ENCODE data around the gene APOBEC2.

Gene APOBEC2

GRCh38 chr6:41046084-41046483 lies 6.9 kb upstream of the APOBEC2 start:
- no peak overlapping the region for H3K27ac Mint-ChIP-seq
- H3K9me3 Mint-ChIP-seq = no peaks in the 10 kb centered on the region
- no peaks in the 10 kb centered on the region for H3K27me3 Mint-ChIP-seq
- no peaks in the 10 kb centered on the region for H3K4me1 Mint-ChIP-seq
- ATAC-seq = no peak
- H3K4me3 Mint-ChIP-seq = no peak overlapping the region
- H3K36me3 Mint-ChIP-seq = peaks cover 21% of the 10 kb centered on the region

- no peak overlapping the region for H3K27ac Mint-ChIP-seq
- no peak overlapping the region for H3K4me3 Mint-ChIP-seq
- H3K27me3 Mint-ChIP-seq = no peaks in the 10 kb centered on the region
- no peak for ATAC-seq
- H3K4me1 Mint-ChIP-seq = peaks cover 10% of the 10 kb centered on the region
- peaks cover 26% of the 10 kb centered on the region for H3K36me3 Mint-ChIP-seq
- no peaks in the 10 kb centered on the region for H3K9me3 Mint-ChIP-seq
Observed at GRCh38 chr6:41047306-41047705, 5.7 kb upstream of the APOBEC2 start.

- no peaks in the 10 kb centered on the region for H3K9me3 Mint-ChIP-seq
- H3K27ac Mint-ChIP-seq = no peak overlapping the region
- H3K4me1 Mint-ChIP-seq = peaks cover 18% of the 10 kb centered on the region
- no peak for ATAC-seq
- H3K36me3 Mint-ChIP-seq = peaks cover 26% of the 10 kb centered on the region
- H3K4me3 Mint-ChIP-seq = no peak overlapping the region
- no peaks in the 10 kb centered on the region for H3K27me3 Mint-ChIP-seq
Observed at GRCh38 chr6:41047745-41048732, 5.0 kb upstream of the APOBEC2 start.

- ATAC-seq = no peak
- H3K4me1 Mint-ChIP-seq = peaks cover 21% of the 10 kb centered on the region
- peaks cover 20% of the 10 kb centered on the region for H3K36me3 Mint-ChIP-seq
- H3K27ac Mint-ChIP-seq = no peak overlapping the region
- no peaks in the 10 kb centered on the region for H3K27me3 Mint-ChIP-seq
- H3K4me3 Mint-ChIP-seq = no peak overlapping the region
- no peaks in the 10 kb centered on the region for H3K9me3 Mint-ChIP-seq
Observed at GRCh38 chr6:41049521-41049920, 3.5 kb upstream of the APOBEC2 start.

- Mint-ChIP-seq H3K27me3 (no peaks in the 10 kb centered on the region), H3K9me3 (no peaks in the 10 kb centered on the region), H3K36me3 (peaks cover 20% of the 10 kb centered on the region), H3K4me3 (no peak overlapping the region), H3K4me1 (peaks cover 21% of the 10 kb centered on the region), H3K27ac (no peak overlapping the region)
- no peak for ATAC-seq
Observed at GRCh38 chr6:41049955-41050354, 3.0 kb upstream of the APOBEC2 start.

- Mint-ChIP-seq H3K27ac (no peak overlapping the region), H3K4me1 (peaks cover 21% of the 10 kb centered on the region), H3K27me3 (no peaks in the 10 kb centered on the region), H3K4me3 (no peak overlapping the region), H3K36me3 (peaks cover 20% of the 10 kb centered on the region), H3K9me3 (no peaks in the 10 kb centered on the region)
- ATAC-seq = no peak
Observed at GRCh38 chr6:41050536-41050935, 2.5 kb upstream of the APOBEC2 start.

GRCh38 chr6:41051873-41052272 lies 1.1 kb upstream of the APOBEC2 start:
- Mint-ChIP-seq H3K4me3 (no peak overlapping the region), H3K27ac (peak overlapping the region; percentile 33), H3K36me3 (peaks cover 22% of the 10 kb centered on the region), H3K27me3 (no peaks in the 10 kb centered on the region), H3K4me1 (peaks cover 21% of the 10 kb centered on the region), H3K9me3 (no peaks in the 10 kb centered on the region)
- ATAC-seq = peak; percentile 67

- Mint-ChIP-seq H3K36me3 (peaks cover 22% of the 10 kb centered on the region), H3K4me1 (peaks cover 21% of the 10 kb centered on the region), H3K9me3 (no peaks in the 10 kb centered on the region), H3K27me3 (no peaks in the 10 kb centered on the region), H3K27ac (no peak overlapping the region), H3K4me3 (no peak overlapping the region)
- ATAC-seq = no peak
Observed at GRCh38 chr6:41054511-41054910, 1.5 kb downstream of the APOBEC2 start.

GRCh38 chr6:41055149-41055548 lies 2.1 kb downstream of the APOBEC2 start:
- ATAC-seq = no peak
- peaks cover 21% of the 10 kb centered on the region for H3K4me1 Mint-ChIP-seq
- H3K27me3 Mint-ChIP-seq = no peaks in the 10 kb centered on the region
- H3K9me3 Mint-ChIP-seq = no peaks in the 10 kb centered on the region
- peaks cover 26% of the 10 kb centered on the region for H3K36me3 Mint-ChIP-seq
- H3K27ac Mint-ChIP-seq = no peak overlapping the region
- no peak overlapping the region for H3K4me3 Mint-ChIP-seq

- Mint-ChIP-seq H3K36me3 (peaks cover 37% of the 10 kb centered on the region), H3K4me1 (peaks cover 15% of the 10 kb centered on the region), H3K9me3 (no peaks in the 10 kb centered on the region), H3K27me3 (no peaks in the 10 kb centered on the region), H3K27ac (no peak overlapping the region), H3K4me3 (no peak overlapping the region)
- ATAC-seq = no peak
Observed at GRCh38 chr6:41056768-41057490, 3.9 kb downstream of the APOBEC2 start.

GRCh38 chr6:41058783-41059181 lies 5.8 kb downstream of the APOBEC2 start:
- no peaks in the 10 kb centered on the region for H3K4me1 Mint-ChIP-seq
- H3K27me3 Mint-ChIP-seq = no peaks in the 10 kb centered on the region
- no peaks in the 10 kb centered on the region for H3K9me3 Mint-ChIP-seq
- H3K36me3 Mint-ChIP-seq = peaks cover 46% of the 10 kb centered on the region
- no peak for ATAC-seq
- no peak overlapping the region for H3K4me3 Mint-ChIP-seq
- no peak overlapping the region for H3K27ac Mint-ChIP-seq

- Mint-ChIP-seq H3K4me1 (no peaks in the 10 kb centered on the region), H3K27ac (no peak overlapping the region), H3K36me3 (peaks cover 46% of the 10 kb centered on the region), H3K9me3 (no peaks in the 10 kb centered on the region), H3K27me3 (no peaks in the 10 kb centered on the region), H3K4me3 (no peak overlapping the region)
- ATAC-seq = no peak
Observed at GRCh38 chr6:41059556-41059955, 6.6 kb downstream of the APOBEC2 start.

GRCh38 chr6:41061196-41061726 lies 8.3 kb downstream of the APOBEC2 start:
- H3K27ac Mint-ChIP-seq = no peak overlapping the region
- H3K4me1 Mint-ChIP-seq = no peaks in the 10 kb centered on the region
- H3K36me3 Mint-ChIP-seq = peaks cover 51% of the 10 kb centered on the region
- no peak overlapping the region for H3K4me3 Mint-ChIP-seq
- H3K9me3 Mint-ChIP-seq = no peaks in the 10 kb centered on the region
- no peak for ATAC-seq
- no peaks in the 10 kb centered on the region for H3K27me3 Mint-ChIP-seq

GRCh38 chr6:41062056-41062455 lies 9.1 kb downstream of the APOBEC2 start:
- no peak for ATAC-seq
- no peak overlapping the region for H3K4me3 Mint-ChIP-seq
- no peaks in the 10 kb centered on the region for H3K9me3 Mint-ChIP-seq
- H3K27me3 Mint-ChIP-seq = no peaks in the 10 kb centered on the region
- H3K36me3 Mint-ChIP-seq = peaks cover 54% of the 10 kb centered on the region
- H3K4me1 Mint-ChIP-seq = peaks cover 6% of the 10 kb centered on the region
- H3K27ac Mint-ChIP-seq = no peak overlapping the region

- ATAC-seq = no peak
- Mint-ChIP-seq H3K27ac (no peak overlapping the region), H3K4me3 (no peak overlapping the region), H3K36me3 (peaks cover 55% of the 10 kb centered on the region), H3K4me1 (peaks cover 8% of the 10 kb centered on the region), H3K27me3 (no peaks in the 10 kb centered on the region), H3K9me3 (no peaks in the 10 kb centered on the region)
Observed at GRCh38 chr6:41063884-41064285, 10.9 kb downstream of the APOBEC2 start.

All from stimulated activated memory B cell treated with anti-CD40 and anti-IgM and Interleukin-4, amounts not matched to agents 10 μg/mL and 1 μg/mL and 100 μg/mL, for 72 hours (primary cell).